Omental fat pad (tissue), 4 donors: ENCODE data around the gene CYS1. TPM values are rescaled to one million over a fixed set of nuclear protein-coding genes. Genes with fewer than 3 reads are reported as not detected.
"Not testable (repeated sequence)": the region's sequence is repeated elsewhere in the genome, so short reads cannot be mapped to it uniquely, and the experiment has no call there.

ENCODE experiments used
- ATAC-seq: fragments of 150-250 bp; one replicate; pipeline ENCODE4 v1.9.1; 2016; ENCODE audit warnings: mild to moderate bottlenecking, moderate library complexity; ENCODE audit not compliant: low FRiP score
- DNase-seq: peaks from one replicate; pipeline ENCODE4 v3.0.0-alpha.2; 2019; ENCODE audit warnings: low spot score
- total RNA-seq, 4 donors: library from RNA; depleted of rRNA; stranded (reverse); fragments of >200 nt; gene quantifications; one replicate each; pipeline ENCODE4 v1.1.0, GENCODE V29; 2016
- TF ChIP-seq, protein P1 (sequence below), 3 donors: fragments of 450-650 bp; IDR thresholded peaks; one replicate each; pipeline ENCODE4 v1.5.1; 2016 to 2017; ENCODE audit warnings: antibody characterized with exemption in 3 of 3, mild to moderate bottlenecking in 3 of 3, moderate library complexity in 2 of 3

Gene CYS1
- total RNA-seq, 4 donors from 2014 or later: 0.63 to 2.7 (median 1.2) TPM

DNA sequence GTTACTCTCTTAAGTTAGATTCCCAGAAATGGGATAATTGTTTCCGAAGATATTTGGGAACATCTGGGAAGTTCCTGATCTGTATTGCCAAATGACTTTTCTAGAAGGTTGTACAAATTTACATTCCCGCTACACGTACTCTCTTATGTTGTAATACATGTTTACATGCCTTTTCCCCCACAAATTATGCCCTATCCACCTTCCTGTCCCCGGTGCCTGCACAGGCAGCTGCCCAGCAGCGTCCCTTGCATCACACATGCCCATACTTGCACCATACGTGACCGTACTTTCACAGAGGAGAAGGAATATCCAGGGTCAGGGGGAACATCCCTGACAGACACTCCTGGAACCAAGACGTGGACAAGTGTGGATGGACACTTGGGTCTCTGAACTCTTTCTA, 61.0 kb downstream of the CYS1 start:
- no peak for DNase-seq
- TF ChIP-seq, protein P1, sequence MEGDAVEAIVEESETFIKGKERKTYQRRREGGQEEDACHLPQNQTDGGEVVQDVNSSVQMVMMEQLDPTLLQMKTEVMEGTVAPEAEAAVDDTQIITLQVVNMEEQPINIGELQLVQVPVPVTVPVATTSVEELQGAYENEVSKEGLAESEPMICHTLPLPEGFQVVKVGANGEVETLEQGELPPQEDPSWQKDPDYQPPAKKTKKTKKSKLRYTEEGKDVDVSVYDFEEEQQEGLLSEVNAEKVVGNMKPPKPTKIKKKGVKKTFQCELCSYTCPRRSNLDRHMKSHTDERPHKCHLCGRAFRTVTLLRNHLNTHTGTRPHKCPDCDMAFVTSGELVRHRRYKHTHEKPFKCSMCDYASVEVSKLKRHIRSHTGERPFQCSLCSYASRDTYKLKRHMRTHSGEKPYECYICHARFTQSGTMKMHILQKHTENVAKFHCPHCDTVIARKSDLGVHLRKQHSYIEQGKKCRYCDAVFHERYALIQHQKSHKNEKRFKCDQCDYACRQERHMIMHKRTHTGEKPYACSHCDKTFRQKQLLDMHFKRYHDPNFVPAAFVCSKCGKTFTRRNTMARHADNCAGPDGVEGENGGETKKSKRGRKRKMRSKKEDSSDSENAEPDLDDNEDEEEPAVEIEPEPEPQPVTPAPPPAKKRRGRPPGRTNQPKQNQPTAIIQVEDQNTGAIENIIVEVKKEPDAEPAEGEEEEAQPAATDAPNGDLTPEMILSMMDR (IDR thresholded peaks at IDR 0.05): no peak
- no peak for ATAC-seq

- ATAC-seq (no peak), DNase-seq (no peak)
- TF ChIP-seq, protein P1 (IDR thresholded peaks at IDR 0.05): no peak
Measured at GRCh38 chr2:10017313-10017941, 62.8 kb downstream of the CYS1 start.

DNA sequence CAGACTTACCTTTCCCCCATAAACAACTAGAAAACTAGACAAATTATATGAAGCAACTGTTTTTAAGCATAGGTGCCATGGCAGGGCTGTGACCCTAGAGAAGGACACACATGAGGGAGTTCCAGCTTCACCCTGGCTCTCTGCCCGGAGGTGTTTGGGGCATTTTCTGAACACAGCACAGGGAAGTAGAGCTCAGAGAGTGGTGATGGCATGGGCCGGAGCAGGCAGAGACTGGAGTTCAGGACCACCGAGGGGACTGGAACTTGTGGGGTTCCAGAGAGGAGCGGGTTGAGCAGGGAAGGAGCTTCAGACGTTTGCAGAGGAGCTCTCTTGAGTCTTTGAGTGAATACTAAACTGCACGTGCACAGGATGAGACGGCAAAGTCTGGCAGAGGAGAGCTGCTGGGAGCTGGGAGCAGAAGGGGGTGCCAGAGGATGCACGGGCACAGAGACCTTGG, 63.4 kb downstream of the CYS1 start:
- TF ChIP-seq, protein P1 (IDR thresholded peaks at IDR 0.05): no peak
- ATAC-seq: no peak

GRCh38 chr2:10016001-10016801, 64.0 kb downstream of the CYS1 start:
- TF ChIP-seq, protein P1 (IDR thresholded peaks at IDR 0.05): no peak
- no peak for ATAC-seq
- no peak for DNase-seq

More for the DNA sequence above, 63.4 kb downstream of the CYS1 start:
- DNase-seq: no peak

DNA sequence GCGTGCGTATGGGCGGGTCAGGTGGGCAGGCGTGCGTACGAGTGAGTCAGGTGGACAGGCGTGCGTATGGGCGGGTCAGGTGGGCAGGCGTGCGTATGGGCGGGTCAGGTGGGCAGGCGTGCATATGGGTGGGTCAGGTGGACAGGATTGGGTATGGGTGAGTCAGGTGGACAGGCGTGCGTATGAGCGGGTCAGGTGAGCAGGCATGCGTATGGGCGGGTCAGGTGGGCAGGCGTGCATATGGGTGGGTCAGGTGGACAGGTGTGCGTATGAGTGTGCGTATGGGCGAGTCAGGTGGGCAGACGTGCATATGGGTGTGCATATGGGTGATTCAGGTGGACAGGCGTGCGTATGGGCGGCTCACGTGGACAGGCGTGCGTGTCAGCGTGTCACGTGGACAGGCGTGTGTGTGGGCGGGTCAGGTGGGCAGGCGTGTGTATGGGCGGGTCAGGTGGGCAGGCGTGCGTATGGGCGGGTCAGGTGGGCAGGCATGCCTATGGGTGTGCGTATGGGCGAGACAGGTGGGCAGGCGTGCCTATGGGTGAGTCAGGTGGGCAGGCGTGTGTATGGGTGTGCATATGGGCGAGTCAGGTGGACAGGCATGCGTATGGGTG, 64.7 kb downstream of the CYS1 start:
- DNase-seq, ATAC-seq: not testable (repeated sequence)

DNA sequence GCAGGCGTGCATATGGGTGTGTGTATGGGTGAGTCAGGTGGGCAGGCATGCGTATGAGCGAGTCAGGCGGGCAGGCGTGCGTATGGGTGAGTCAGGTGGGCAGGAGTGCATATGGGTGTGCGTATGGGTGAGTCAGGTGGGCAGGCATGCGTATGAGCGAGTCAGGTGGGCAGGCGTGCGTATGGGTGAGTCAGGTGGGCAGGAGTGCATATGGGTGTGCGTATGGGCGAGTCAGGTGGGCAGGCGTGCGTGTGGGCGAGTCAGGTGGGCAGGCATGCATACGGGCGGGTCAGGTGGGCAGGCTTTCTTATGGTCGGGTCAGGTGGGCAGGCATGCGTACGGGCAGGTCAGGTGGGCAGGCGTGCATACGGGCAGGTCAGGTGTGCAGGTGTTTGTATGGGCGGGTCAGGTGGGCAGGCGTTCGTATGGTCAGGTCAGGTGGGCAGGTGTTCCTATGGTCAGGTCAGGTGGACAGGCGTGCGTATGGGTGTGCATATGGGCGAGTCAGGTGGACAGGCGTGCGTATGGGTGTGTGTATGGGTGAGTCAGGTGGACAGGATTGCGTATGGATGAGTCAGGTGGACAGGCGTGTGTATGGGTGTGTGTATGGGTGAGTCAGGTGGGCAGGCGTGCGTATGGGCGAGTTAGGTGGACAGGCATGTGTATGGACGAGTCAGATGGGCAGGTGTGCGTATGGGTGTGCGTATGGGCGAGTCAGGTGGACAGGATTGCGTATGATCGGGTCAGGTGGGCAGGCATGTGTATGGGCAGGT, 65.6 kb downstream of the CYS1 start:
- TF ChIP-seq, protein P1 (IDR thresholded peaks at IDR 0.05): no peak
- no peak for ATAC-seq
- no peak for DNase-seq

DNA sequence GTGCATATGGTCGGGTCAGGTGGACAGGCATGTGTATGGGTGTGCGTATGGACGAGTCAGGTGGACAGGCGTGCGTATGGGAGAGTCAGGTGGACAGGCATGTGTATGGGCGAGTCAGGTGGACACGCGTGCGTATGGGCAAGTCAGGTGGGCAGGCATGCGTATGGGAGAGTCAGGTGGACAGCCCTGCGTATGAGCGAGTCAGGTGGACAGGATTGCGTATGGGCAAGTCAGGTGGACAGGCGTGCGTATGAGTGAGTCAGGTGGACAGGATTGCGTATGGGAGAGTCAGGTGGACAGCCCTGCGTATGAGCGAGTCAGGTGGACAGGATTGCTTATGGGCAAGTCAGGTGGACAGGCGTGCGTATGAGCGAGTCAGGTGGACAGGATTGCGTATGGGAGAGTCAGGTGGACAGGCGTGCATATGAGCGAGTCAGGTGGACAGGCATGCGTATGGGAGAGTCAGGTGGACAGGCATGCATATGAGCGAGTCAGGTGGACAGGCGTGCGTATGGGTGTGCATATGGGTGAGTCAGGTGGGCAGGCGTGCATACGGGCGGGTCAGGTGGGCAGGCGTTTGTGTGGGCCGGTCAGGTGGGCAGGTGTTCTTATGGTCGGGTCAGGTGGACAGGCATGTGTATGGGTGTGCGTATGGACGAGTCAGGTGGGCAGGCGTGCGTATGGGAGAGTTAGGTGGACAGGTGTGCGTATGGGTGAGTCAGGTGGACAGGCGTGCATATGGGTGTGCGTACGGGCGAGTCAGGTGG, 66.4 kb downstream of the CYS1 start:
- not testable (repeated sequence) for ATAC-seq, DNase-seq
